ENCODE measurements around the gene AFAP1L1.

Gene AFAP1L1

GRCh38 chr5:149227168-149227826 lies 44.4 kb upstream of the AFAP1L1 start:
- no peak overlapping the region for H3K9ac ChIP-seq (ENCODE audit: low read depth, low read length, poor library complexity)
- H3K4me2 ChIP-seq (ENCODE audit: insufficient read depth, low read length, poor library complexity, severe bottlenecking), result no peak overlapping the region
- H3K27me3 ChIP-seq (ENCODE audit: control insufficient read depth in 3 of 3, insufficient read depth in 3 of 3, low read depth in 1 of 3, low read length in 3 of 3), result peaks cover 0 to 9% (median 0%) of the 10 kb centered on the region in 3 experiments
- WGBS, 2 donors (ENCODE audit: extremely low coverage in 2 of 2, insufficient read length in 2 of 2, insufficient replicate concordance in 1 of 2), result no CpG with 5 or more reads among the region's 2 CpGs
- no peaks in the 10 kb centered on the region for H3K4me1 ChIP-seq (ENCODE audit: control insufficient read depth in 2 of 2, insufficient read depth in 1 of 2, low read depth in 1 of 2, low read length in 2 of 2)
- H3K79me1 ChIP-seq (ENCODE audit: low read depth, low read length), result no peaks in the 10 kb centered on the region
- DNase-seq (ENCODE audit: low spot score), result no peak
- H3K27ac ChIP-seq (replicated peaks; ENCODE audit: low read length), result no peak overlapping the region
- H2BK12ac ChIP-seq (ENCODE audit: low read length), result no peak overlapping the region
- H2BK5ac ChIP-seq (ENCODE audit: low read length), result no peak overlapping the region
- no peak overlapping the region for H4K8ac ChIP-seq (ENCODE audit: low read depth, low read length)
- H2BK15ac ChIP-seq (ENCODE audit: low read length), result no peak overlapping the region
- H2AFZ ChIP-seq (ENCODE audit: low read length), result no peak overlapping the region
- no peaks in the 10 kb centered on the region for H3K36me3 ChIP-seq (replicated peaks in 1 of 2; ENCODE audit: control insufficient read depth in 2 of 2, insufficient read depth in 2 of 2, low read length in 2 of 2)
- no peaks in the 10 kb centered on the region for H3K9me3 ChIP-seq (replicated peaks in 1 of 2; ENCODE audit: control insufficient read depth in 2 of 2, insufficient read depth in 1 of 2, low read depth in 1 of 2, low read length in 2 of 2)
- H4K91ac ChIP-seq (ENCODE audit: low read depth, low read length, poor library complexity), result no peak overlapping the region
- no peak overlapping the region for H3K23ac ChIP-seq (ENCODE audit: low read depth, low read length, poor library complexity)
- H3K4me3 ChIP-seq (ENCODE audit: low read length in 2 of 2), result no peak overlapping the region
- no peak overlapping the region for H3K18ac ChIP-seq (ENCODE audit: low read length)
- H3K4ac ChIP-seq (ENCODE audit: low read length), result no peak overlapping the region
- no peak overlapping the region for H3K14ac ChIP-seq (ENCODE audit: low read length)
- H2AK5ac ChIP-seq (ENCODE audit: low read depth, low read length), result no peak overlapping the region
- no peak overlapping the region for H2BK120ac ChIP-seq (ENCODE audit: low read depth, low read length)

GRCh38 chr5:149228618-149229297 lies 42.9 kb upstream of the AFAP1L1 start:
- H3K27me3 ChIP-seq (ENCODE audit: control insufficient read depth in 3 of 3, insufficient read depth in 3 of 3, low read depth in 1 of 3, low read length in 3 of 3), result peaks cover 0 to 3% (median 0%) of the 10 kb centered on the region in 3 experiments
- no peaks in the 10 kb centered on the region for H3K79me1 ChIP-seq (ENCODE audit: low read depth, low read length)
- H2AK5ac ChIP-seq (ENCODE audit: low read depth, low read length), result no peak overlapping the region
- H2BK12ac ChIP-seq (ENCODE audit: low read length), result no peak overlapping the region
- no peak overlapping the region for H3K18ac ChIP-seq (ENCODE audit: low read length)
- no peak overlapping the region for H2BK15ac ChIP-seq (ENCODE audit: low read length)
- no peak overlapping the region for H3K9ac ChIP-seq (ENCODE audit: low read depth, low read length, poor library complexity)
- H4K91ac ChIP-seq (ENCODE audit: low read depth, low read length, poor library complexity), result no peak overlapping the region
- no CpG with 5 or more reads among the region's 5 CpGs for WGBS, 2 donors (ENCODE audit: extremely low coverage in 2 of 2, insufficient read length in 2 of 2, insufficient replicate concordance in 1 of 2)
- H2AFZ ChIP-seq (ENCODE audit: low read length), result no peak overlapping the region
- H3K36me3 ChIP-seq (replicated peaks in 1 of 2; ENCODE audit: control insufficient read depth in 2 of 2, insufficient read depth in 2 of 2, low read length in 2 of 2), result no peaks in the 10 kb centered on the region
- H3K4ac ChIP-seq (ENCODE audit: low read length), result no peak overlapping the region
- H3K23ac ChIP-seq (ENCODE audit: low read depth, low read length, poor library complexity), result no peak overlapping the region
- H3K27ac ChIP-seq (replicated peaks; ENCODE audit: low read length), result no peak overlapping the region
- no peak for DNase-seq (ENCODE audit: low spot score)
- no peaks in the 10 kb centered on the region for H3K4me1 ChIP-seq (ENCODE audit: control insufficient read depth in 2 of 2, insufficient read depth in 1 of 2, low read depth in 1 of 2, low read length in 2 of 2)
- H4K8ac ChIP-seq (ENCODE audit: low read depth, low read length), result no peak overlapping the region
- no peak overlapping the region for H3K4me2 ChIP-seq (ENCODE audit: insufficient read depth, low read length, poor library complexity, severe bottlenecking)
- no peak overlapping the region for H2BK120ac ChIP-seq (ENCODE audit: low read depth, low read length)
- no peak overlapping the region for H3K14ac ChIP-seq (ENCODE audit: low read length)
- no peak overlapping the region for H2BK5ac ChIP-seq (ENCODE audit: low read length)
- H3K9me3 ChIP-seq (replicated peaks in 1 of 2; ENCODE audit: control insufficient read depth in 2 of 2, insufficient read depth in 1 of 2, low read depth in 1 of 2, low read length in 2 of 2), result no peaks in the 10 kb centered on the region
- no peak overlapping the region for H3K4me3 ChIP-seq (ENCODE audit: low read length in 2 of 2)

- H3K14ac ChIP-seq (ENCODE audit: low read length), result no peak overlapping the region
- H3K4me1 ChIP-seq (ENCODE audit: control insufficient read depth in 2 of 2, insufficient read depth in 1 of 2, low read depth in 1 of 2, low read length in 2 of 2), result no peaks in the 10 kb centered on the region
- no peak overlapping the region for H3K23ac ChIP-seq (ENCODE audit: low read depth, low read length, poor library complexity)
- no peak overlapping the region for H2BK5ac ChIP-seq (ENCODE audit: low read length)
- H3K18ac ChIP-seq (ENCODE audit: low read length), result no peak overlapping the region
- H3K9me3 ChIP-seq (replicated peaks in 1 of 2; ENCODE audit: control insufficient read depth in 2 of 2, insufficient read depth in 1 of 2, low read depth in 1 of 2, low read length in 2 of 2), result no peaks in the 10 kb centered on the region
- WGBS, 2 donors (ENCODE audit: extremely low coverage in 2 of 2, insufficient read length in 2 of 2, insufficient replicate concordance in 1 of 2), result no CpG with 5 or more reads among the region's 6 CpGs
- H3K4ac ChIP-seq (ENCODE audit: low read length), result no peak overlapping the region
- no peak overlapping the region for H3K4me2 ChIP-seq (ENCODE audit: insufficient read depth, low read length, poor library complexity, severe bottlenecking)
- peaks cover 0 to 3% (median 0%) of the 10 kb centered on the region in 3 experiments for H3K27me3 ChIP-seq (ENCODE audit: control insufficient read depth in 3 of 3, insufficient read depth in 3 of 3, low read depth in 1 of 3, low read length in 3 of 3)
- H4K91ac ChIP-seq (ENCODE audit: low read depth, low read length, poor library complexity), result no peak overlapping the region
- no peak overlapping the region for H3K4me3 ChIP-seq (ENCODE audit: low read length in 2 of 2)
- H2BK12ac ChIP-seq (ENCODE audit: low read length), result no peak overlapping the region
- DNase-seq (ENCODE audit: low spot score), result no peak
- no peak overlapping the region for H3K27ac ChIP-seq (replicated peaks; ENCODE audit: low read length)
- no peak overlapping the region for H4K8ac ChIP-seq (ENCODE audit: low read depth, low read length)
- no peaks in the 10 kb centered on the region for H3K79me1 ChIP-seq (ENCODE audit: low read depth, low read length)
- no peaks in the 10 kb centered on the region for H3K36me3 ChIP-seq (replicated peaks in 1 of 2; ENCODE audit: control insufficient read depth in 2 of 2, insufficient read depth in 2 of 2, low read length in 2 of 2)
- no peak overlapping the region for H2BK15ac ChIP-seq (ENCODE audit: low read length)
- no peak overlapping the region for H2AFZ ChIP-seq (ENCODE audit: low read length)
- H2BK120ac ChIP-seq (ENCODE audit: low read depth, low read length), result no peak overlapping the region
- no peak overlapping the region for H2AK5ac ChIP-seq (ENCODE audit: low read depth, low read length)
- H3K9ac ChIP-seq (ENCODE audit: low read depth, low read length, poor library complexity), result no peak overlapping the region
Observed at GRCh38 chr5:149229298-149229937, 42.2 kb upstream of the AFAP1L1 start.

- peaks cover 0 to 12% (median 0%) of the 10 kb centered on the region in 3 experiments for H3K27me3 ChIP-seq (ENCODE audit: control insufficient read depth in 3 of 3, insufficient read depth in 3 of 3, low read depth in 1 of 3, low read length in 3 of 3)
- no peak overlapping the region for H2BK5ac ChIP-seq (ENCODE audit: low read length)
- no peak overlapping the region for H3K4me2 ChIP-seq (ENCODE audit: insufficient read depth, low read length, poor library complexity, severe bottlenecking)
- no peaks in the 10 kb centered on the region for H3K4me1 ChIP-seq (ENCODE audit: control insufficient read depth in 2 of 2, insufficient read depth in 1 of 2, low read depth in 1 of 2, low read length in 2 of 2)
- H3K4ac ChIP-seq (ENCODE audit: low read length), result no peak overlapping the region
- H3K27ac ChIP-seq (replicated peaks; ENCODE audit: low read length), result no peak overlapping the region
- no peak overlapping the region for H4K91ac ChIP-seq (ENCODE audit: low read depth, low read length, poor library complexity)
- H4K8ac ChIP-seq (ENCODE audit: low read depth, low read length), result no peak overlapping the region
- no peak overlapping the region for H3K14ac ChIP-seq (ENCODE audit: low read length)
- H2BK120ac ChIP-seq (ENCODE audit: low read depth, low read length), result no peak overlapping the region
- no peak overlapping the region for H3K23ac ChIP-seq (ENCODE audit: low read depth, low read length, poor library complexity)
- H2BK15ac ChIP-seq (ENCODE audit: low read length), result no peak overlapping the region
- H2AK5ac ChIP-seq (ENCODE audit: low read depth, low read length), result no peak overlapping the region
- no peak overlapping the region for H3K4me3 ChIP-seq (ENCODE audit: low read length in 2 of 2)
- H2AFZ ChIP-seq (ENCODE audit: low read length), result no peak overlapping the region
- no peaks in the 10 kb centered on the region for H3K36me3 ChIP-seq (replicated peaks in 1 of 2; ENCODE audit: control insufficient read depth in 2 of 2, insufficient read depth in 2 of 2, low read length in 2 of 2)
- H3K9ac ChIP-seq (ENCODE audit: low read depth, low read length, poor library complexity), result no peak overlapping the region
- H3K79me1 ChIP-seq (ENCODE audit: low read depth, low read length), result no peaks in the 10 kb centered on the region
- no peaks in the 10 kb centered on the region for H3K9me3 ChIP-seq (replicated peaks in 1 of 2; ENCODE audit: control insufficient read depth in 2 of 2, insufficient read depth in 1 of 2, low read depth in 1 of 2, low read length in 2 of 2)
- H2BK12ac ChIP-seq (ENCODE audit: low read length), result no peak overlapping the region
- no peak for DNase-seq (ENCODE audit: low spot score)
- H3K18ac ChIP-seq (ENCODE audit: low read length), result no peak overlapping the region
Observed at GRCh38 chr5:149235841-149236240, 35.8 kb upstream of the AFAP1L1 start.
